SW480 (cell line): ENCODE measurements around the gene KIF26A.

Experiments used
- DNase-seq: peaks from one replicate; pipeline ENCODE4 v3.0.0-alpha.2; 2016; ENCODE audit warnings: low spot score

KIF26A gene

GRCh38 chr14:104157016-104157928 is 18.9 kb downstream of the KIF26A start:
- no peak for DNase-seq

GRCh38 chr14:104158827-104159798 is 20.7 kb downstream of the KIF26A start:
- no peak for DNase-seq

GRCh38 chr14:104159990-104160389 is 21.6 kb downstream of the KIF26A start:
- DNase-seq: no peak

GRCh38 chr14:104161602-104162367 is 23.4 kb downstream of the KIF26A start:
- no peak for DNase-seq

GRCh38 chr14:104162495-104162894 is 24.1 kb downstream of the KIF26A start:
- no peak for DNase-seq

- DNase-seq: no peak
Observed at GRCh38 chr14:104163541-104163940, 25.2 kb downstream of the KIF26A start.

- no peak for DNase-seq
Observed at GRCh38 chr14:104164041-104164440, 25.7 kb downstream of the KIF26A start.

GRCh38 chr14:104164512-104164911 is 26.1 kb downstream of the KIF26A start:
- no peak for DNase-seq

GRCh38 chr14:104166698-104167097 is 28.3 kb downstream of the KIF26A start:
- DNase-seq: no peak

- DNase-seq: no peak
Observed at GRCh38 chr14:104168603-104169002, 30.2 kb downstream of the KIF26A start.

GRCh38 chr14:104169005-104169698 is 30.8 kb downstream of the KIF26A start:
- DNase-seq: no peak

- DNase-seq: no peak
Observed at GRCh38 chr14:104169699-104170479, 31.5 kb downstream of the KIF26A start.

- DNase-seq: peak; percentile 85
Observed at GRCh38 chr14:104171029-104171697, 32.8 kb downstream of the KIF26A start.

- no peak for DNase-seq
Observed at GRCh38 chr14:104171895-104172294, 33.5 kb downstream of the KIF26A start.

GRCh38 chr14:104172349-104172748 is 34.0 kb downstream of the KIF26A start:
- no peak for DNase-seq

- no peak for DNase-seq
Observed at GRCh38 chr14:104172880-104173279, 34.5 kb downstream of the KIF26A start.

- no peak for DNase-seq
Observed at GRCh38 chr14:104174051-104174450, 35.7 kb downstream of the KIF26A start.

- DNase-seq: no peak
Observed at GRCh38 chr14:104175041-104175440, 36.7 kb downstream of the KIF26A start.

- no peak for DNase-seq
Observed at GRCh38 chr14:104175811-104176210, 37.4 kb downstream of the KIF26A start.

GRCh38 chr14:104176611-104177010 is 38.2 kb downstream of the KIF26A start:
- no peak for DNase-seq
